HG03558 (cell line): ENCODE results near the gene ASPG.

ENCODE experiments used
- ATAC-seq: cut with Tn5 transposase; IDR thresholded peaks from one replicate; pipeline ENCODE4 v1.9.1; 2021; ENCODE audit warnings: moderate number of reproducible peaks; ENCODE audit not compliant: unreplicated experiment; ENCODE audit errors: extremely low read depth

ASPG gene

GRCh38 chr14:104154246-104154645, 68.7 kb downstream of the ASPG start:
- no peak for ATAC-seq

DNA sequence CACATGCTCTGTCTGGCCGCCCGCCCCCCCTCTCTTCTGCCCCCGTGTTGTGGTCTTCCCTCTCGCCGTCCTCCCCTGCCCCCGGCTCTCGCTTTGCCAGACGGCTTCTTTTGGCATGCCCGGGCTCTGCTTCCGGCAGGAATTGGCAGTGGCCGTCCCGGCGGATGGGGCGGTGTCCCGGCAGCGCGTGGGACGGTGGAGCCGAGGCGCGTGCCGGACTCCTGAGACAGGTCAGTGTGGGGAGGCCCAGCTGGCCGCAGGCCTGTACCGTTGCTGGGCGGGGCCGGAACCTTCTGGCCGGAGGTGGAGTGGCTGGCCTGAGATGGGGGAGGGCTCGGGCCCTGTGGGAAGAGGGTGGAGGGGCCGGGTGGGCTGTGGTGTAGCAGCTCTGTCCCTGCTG, 70.0 kb downstream of the ASPG start:
- ATAC-seq, result no peak

DNA sequence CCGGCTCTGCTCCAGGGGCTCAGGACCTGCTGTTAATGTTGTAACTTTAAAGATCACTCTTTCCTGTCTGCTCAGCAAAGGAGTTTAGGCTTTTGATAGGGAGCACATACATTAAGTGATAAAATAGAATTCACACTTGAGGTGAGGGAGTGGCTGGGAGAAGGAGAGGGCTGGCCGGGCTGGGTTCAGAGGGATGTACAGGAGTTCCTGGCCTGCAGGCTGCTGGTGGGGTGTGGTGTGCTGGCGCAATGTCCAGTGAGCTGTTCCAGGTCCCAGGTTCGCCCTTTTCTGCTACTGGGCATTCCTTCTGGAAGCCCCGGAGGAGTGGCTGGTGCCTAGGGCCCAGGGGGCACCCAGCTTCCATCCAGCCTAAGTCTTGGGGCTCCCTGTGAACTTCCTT, 70.6 kb downstream of the ASPG start:
- no peak for ATAC-seq

GRCh38 chr14:104157016-104157928, 71.8 kb downstream of the ASPG start:
- no peak for ATAC-seq

DNA sequence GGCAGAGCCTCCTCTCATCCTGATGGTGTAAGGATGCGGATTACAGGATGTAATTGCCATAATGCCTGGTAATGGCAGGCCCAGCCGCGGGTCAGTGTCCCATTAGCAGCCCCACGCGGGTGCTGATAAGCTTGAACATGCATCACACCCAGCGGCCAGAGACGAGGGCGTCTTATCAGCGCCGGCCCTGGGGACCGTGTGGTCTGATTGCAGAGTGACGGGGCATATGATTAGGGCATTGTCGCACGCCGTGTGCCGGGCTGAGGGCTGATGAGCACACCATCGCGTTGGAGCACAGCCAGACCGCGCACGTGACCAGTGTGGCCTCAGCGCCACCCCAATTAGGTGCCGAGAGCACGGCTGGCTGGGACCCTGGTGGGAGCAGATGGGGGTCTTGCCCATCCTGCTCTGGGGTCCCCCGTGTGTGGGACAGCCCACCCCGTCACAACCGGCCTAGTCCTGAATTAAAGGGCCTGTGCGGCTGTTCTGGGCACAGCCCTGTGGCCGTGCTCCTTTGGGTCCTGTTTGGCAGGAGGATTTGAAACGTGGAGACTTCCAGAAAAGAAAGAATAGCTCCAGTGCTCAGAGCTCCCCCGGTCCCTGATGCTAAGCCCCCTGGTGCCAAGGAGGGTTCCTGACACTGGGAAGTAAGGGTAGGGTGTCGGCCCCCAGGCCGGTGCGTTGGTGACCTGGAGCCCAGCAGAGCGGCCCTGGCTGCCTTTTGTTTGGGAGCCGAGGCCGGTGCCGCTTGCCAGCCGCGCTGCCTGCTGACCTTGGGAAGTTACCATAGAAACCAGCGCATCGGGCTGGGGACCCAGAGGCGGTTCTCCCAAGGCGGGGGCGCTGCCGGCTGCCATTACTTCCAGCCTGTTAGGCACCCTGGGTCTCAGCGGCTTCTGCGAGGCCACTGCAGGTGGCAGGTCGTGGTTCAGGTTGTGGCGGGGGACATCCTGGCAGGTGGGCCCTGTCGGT, 73.6 kb downstream of the ASPG start:
- no peak for ATAC-seq

GRCh38 chr14:104159990-104160389, 74.5 kb downstream of the ASPG start:
- no peak for ATAC-seq

DNA sequence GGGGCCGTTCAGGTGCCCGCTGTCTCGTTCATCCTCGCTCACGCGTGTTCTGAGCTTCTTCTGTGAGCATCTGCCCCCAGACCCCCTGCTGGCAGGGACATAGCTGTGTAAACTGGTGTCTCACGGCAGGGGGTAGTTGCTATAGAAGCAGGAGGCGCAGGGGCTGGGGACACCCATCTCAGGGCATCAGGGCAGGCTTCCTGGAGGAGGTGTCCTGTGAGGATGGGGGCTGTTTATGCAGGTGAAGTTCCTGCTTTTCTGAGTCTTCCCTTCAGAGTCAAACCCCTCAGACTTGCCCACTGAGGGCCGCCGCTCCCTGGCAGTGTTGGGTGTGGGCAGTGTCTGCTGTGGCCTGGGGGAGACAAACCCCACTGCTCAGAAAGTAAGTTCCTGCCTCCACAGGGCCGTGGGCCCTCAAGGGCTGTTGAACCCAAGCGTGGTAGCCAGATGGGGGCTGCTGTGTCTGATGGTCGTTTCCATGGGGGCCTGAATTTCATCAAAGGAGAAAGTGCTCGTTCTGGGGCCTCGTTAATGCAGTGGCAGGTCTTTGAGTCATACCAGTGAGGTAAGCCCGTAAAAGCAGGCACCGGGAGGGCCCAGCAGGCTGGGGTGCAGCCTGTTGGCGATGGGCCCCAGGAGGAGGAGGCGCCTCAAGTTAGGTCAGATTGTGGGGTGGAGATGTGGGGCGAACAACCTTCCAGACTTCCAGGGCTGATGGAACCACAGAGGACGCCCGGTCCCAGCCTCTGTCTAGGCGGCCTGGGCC, 76.3 kb downstream of the ASPG start:
- ATAC-seq, result no peak

DNA sequence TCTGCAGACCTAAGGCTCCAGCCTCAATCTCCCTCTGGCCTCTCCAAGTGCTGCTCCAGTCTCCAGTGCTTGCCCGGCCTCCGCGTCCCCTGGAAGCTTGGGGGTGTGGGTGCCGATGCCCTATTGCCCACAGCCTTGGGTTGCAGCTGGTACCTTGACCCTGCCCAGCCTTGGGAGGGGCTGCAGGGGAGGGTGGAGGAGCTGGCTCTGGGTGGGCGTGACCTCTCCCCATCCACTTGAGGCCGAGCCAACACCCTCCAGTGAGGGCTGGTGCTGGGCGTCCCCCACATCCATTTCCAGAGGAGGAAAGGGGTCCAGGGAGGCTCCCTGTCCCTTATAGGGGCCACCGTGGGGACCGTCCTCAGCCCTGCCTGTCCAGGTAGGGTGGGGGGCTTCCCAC, 77.0 kb downstream of the ASPG start:
- ATAC-seq, result no peak

DNA sequence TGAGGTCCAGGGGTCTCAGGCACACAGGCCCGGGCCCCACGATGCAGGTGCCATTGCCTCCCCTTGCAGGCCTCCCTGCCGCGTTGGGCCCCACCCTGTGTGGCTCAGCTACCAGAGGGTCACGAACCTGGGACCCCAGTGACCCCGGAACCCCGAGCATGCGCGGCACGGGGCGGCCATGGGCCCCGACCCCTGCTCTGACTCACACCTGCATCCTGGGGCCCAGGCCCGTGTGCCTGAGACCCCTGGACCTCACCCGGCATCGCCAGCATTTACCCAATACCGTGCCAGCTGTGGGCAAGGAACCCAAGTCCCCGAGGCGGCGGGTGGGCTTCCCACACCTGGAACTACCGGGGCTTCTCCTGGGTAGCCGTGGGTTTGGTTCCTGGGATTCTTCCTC, 78.0 kb downstream of the ASPG start:
- no peak for ATAC-seq

- ATAC-seq, result no peak
Observed at GRCh38 chr14:104164041-104164440, 78.5 kb downstream of the ASPG start.

GRCh38 chr14:104164512-104164911, 79.0 kb downstream of the ASPG start:
- ATAC-seq, result no peak
